Measurements from ENCODE around the gene OR1I1. TPM values are rescaled to one million over a fixed set of nuclear protein-coding genes. Genes with fewer than 3 reads are reported as not detected.

The OR1I1 gene
- total RNA-seq, 1 experiment from 2014 or later: not detected

GRCh38 chr19:15138427-15138826, 56.4 kb downstream of the OR1I1 start:
- Histone ChIP-seq H3K9me2 (ENCODE audit: insufficient read depth) (no peaks in the 10 kb centered on the region), H2AFZ (ENCODE audit: low read depth, low read length, poor library complexity, severe bottlenecking) (no peak overlapping the region), H3K9me3 (ENCODE audit: control insufficient read depth in 1 of 2, insufficient read depth in 1 of 2, low read depth in 1 of 2, low read length in 2 of 2) (peaks cover 10 to 15% of the 10 kb centered on the region in 2 experiments; a peak in 2 of 4 replicates), H3K36me3 (ENCODE audit: control insufficient read depth in 1 of 2, insufficient read depth in 2 of 2, low read length in 2 of 2) (no peaks in the 10 kb centered on the region), H3K27me3 (ENCODE audit: insufficient read depth, low read length) (no peaks in the 10 kb centered on the region), H3K4me3 (replicated peaks in 1 of 2; ENCODE audit: low read depth in 1 of 2, low read length in 2 of 2) (no peak overlapping the region), H3K9ac (ENCODE audit: low read length) (no peak overlapping the region), H4K20me1 (ENCODE audit: insufficient read depth) (no peaks in the 10 kb centered on the region), H3K79me2 (ENCODE audit: insufficient read depth, low read length) (no peaks in the 10 kb centered on the region), H3K4me2 (ENCODE audit: low read length) (no peak overlapping the region), H3K27ac (ENCODE audit: low read depth, low read length) (no peak overlapping the region), H3K4me1 (ENCODE audit: control insufficient read depth in 1 of 2, insufficient read depth in 2 of 2, low read length in 2 of 2) (no peaks in the 10 kb centered on the region)
- RAD21 ChIA-PET (ENCODE audit: low non-redundant PET in 1 of 2, low total read pairs in 2 of 2, uncharacterized antibody in 2 of 2, unreplicated experiment in 2 of 2): no interaction called here
- ATAC-seq (no peak), DNase-seq (ENCODE audit: low read depth, low spot score) (no peak)
- no TSS peak for BruUV-seq (replicated peaks)
- POLR2A ChIA-PET: no interaction called here
- intact Hi-C loops (cut with micrococcal nuclease): no loop called here
- TF ChIP-seq, protein P1, sequence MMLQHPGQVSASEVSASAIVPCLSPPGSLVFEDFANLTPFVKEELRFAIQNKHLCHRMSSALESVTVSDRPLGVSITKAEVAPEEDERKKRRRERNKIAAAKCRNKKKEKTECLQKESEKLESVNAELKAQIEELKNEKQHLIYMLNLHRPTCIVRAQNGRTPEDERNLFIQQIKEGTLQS (IDR thresholded peaks at IDR 0.05): no peak
- TF ChIP-seq CBX3 (IDR thresholded peaks at IDR 0.05; ENCODE audit: low read depth) (no peak), JUND (IDR thresholded peaks at IDR 0.05) (no peak), SP1 (IDR thresholded peaks at IDR 0.05; ENCODE audit: low read depth) (no peak), ZNF274 (IDR thresholded peaks at IDR 0.05; ENCODE audit: low read depth, low read length) (no peak), ZBTB33 (IDR thresholded peaks at IDR 0.05; ENCODE audit: extremely low read depth, insufficient replicate concordance, low read length) (no peak)
- CTCF ChIA-PET: no interaction called here

DNA sequence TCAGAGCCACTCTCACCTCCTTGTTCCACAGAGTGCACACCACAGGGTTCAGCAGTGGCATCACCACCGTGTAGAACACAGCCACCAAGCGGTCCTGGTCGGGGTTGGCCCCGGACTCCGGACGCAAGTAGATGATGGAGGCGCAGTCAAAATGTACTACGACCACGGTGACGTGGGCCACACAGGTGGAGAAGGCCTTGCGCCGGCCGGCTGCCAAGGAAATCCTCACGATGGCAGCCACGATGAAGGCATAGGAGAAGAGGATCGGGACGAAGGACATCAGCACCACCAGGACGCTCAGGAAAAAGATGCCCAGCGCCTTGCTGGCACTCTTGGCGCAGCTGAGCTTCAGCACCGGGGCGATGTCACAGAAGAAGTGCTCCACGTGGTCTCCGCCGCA, 59.1 kb downstream of the OR1I1 start:
- H3K9ac ChIP-seq (ENCODE audit: low read length): no peak overlapping the region
- H3K4me3 ChIP-seq (replicated peaks in 1 of 2; ENCODE audit: low read depth in 1 of 2, low read length in 2 of 2): no peak overlapping the region
- H3K9me2 ChIP-seq (ENCODE audit: insufficient read depth): no peaks in the 10 kb centered on the region
- no peak for DNase-seq (ENCODE audit: low read depth, low spot score)
- RAD21 ChIA-PET (ENCODE audit: low non-redundant PET in 1 of 2, low total read pairs in 2 of 2, uncharacterized antibody in 2 of 2, unreplicated experiment in 2 of 2): no interaction called here
- no peak overlapping the region for H2AFZ ChIP-seq (ENCODE audit: low read depth, low read length, poor library complexity, severe bottlenecking)
- H3K79me2 ChIP-seq (ENCODE audit: insufficient read depth, low read length): no peaks in the 10 kb centered on the region
- intact Hi-C loops (cut with micrococcal nuclease): no loop called here
- H3K36me3 ChIP-seq (ENCODE audit: control insufficient read depth in 1 of 2, insufficient read depth in 2 of 2, low read length in 2 of 2): no peaks in the 10 kb centered on the region
- no peaks in the 10 kb centered on the region for H4K20me1 ChIP-seq (ENCODE audit: insufficient read depth)
- no peaks in the 10 kb centered on the region for H3K27me3 ChIP-seq (ENCODE audit: insufficient read depth, low read length)
- POLR2A ChIA-PET: no interaction called here
- CTCF ChIA-PET: no interaction called here
- H3K9me3 ChIP-seq (ENCODE audit: control insufficient read depth in 1 of 2, insufficient read depth in 1 of 2, low read depth in 1 of 2, low read length in 2 of 2): peaks cover 10 to 15% of the 10 kb centered on the region in 2 experiments; a peak in 2 of 4 replicates
- no peak overlapping the region for H3K27ac ChIP-seq (ENCODE audit: low read depth, low read length)
- H3K4me1 ChIP-seq (ENCODE audit: control insufficient read depth in 1 of 2, insufficient read depth in 2 of 2, low read length in 2 of 2): no peaks in the 10 kb centered on the region; a peak in 1 of 4 replicates
- H3K4me2 ChIP-seq (ENCODE audit: low read length): no peak overlapping the region
- ATAC-seq: no peak
- no TSS peak for BruUV-seq (replicated peaks)
- TF ChIP-seq FOSL1 (IDR thresholded peaks at IDR 0.05; ENCODE audit: low read depth) (no peak), TCF7L2 (IDR thresholded peaks at IDR 0.05; ENCODE audit: borderline replicate concordance, extremely low read depth, insufficient read depth, insufficient read length) (no peak), EZH2phosphoT487 (IDR thresholded peaks at IDR 0.05; ENCODE audit: borderline replicate concordance) (no peak), YY1 (IDR thresholded peaks at IDR 0.05; ENCODE audit: extremely low read depth, insufficient replicate concordance, low read depth, low read length) (no peak), ZNF274 (IDR thresholded peaks at IDR 0.05; ENCODE audit: low read depth, low read length) (no peak), SP1 (IDR thresholded peaks at IDR 0.05; ENCODE audit: low read depth) (no peak), JUND (IDR thresholded peaks at IDR 0.05) (no peak), CEBPB (IDR thresholded peaks at IDR 0.05; ENCODE audit: low read depth) (no peak), POLR2A (IDR thresholded peaks at IDR 0.05; ENCODE audit: borderline replicate concordance, extremely low read depth, insufficient read depth, insufficient read length) (no peak), ZFX (IDR thresholded peaks at IDR 0.05) (no peak), POLR2AphosphoS5 (IDR thresholded peaks at IDR 0.05; ENCODE audit: low read depth, low read length) (no peak), ELF1 (IDR thresholded peaks at IDR 0.05; ENCODE audit: borderline replicate concordance, low read depth) (no peak)
- TF ChIP-seq, protein P2, sequence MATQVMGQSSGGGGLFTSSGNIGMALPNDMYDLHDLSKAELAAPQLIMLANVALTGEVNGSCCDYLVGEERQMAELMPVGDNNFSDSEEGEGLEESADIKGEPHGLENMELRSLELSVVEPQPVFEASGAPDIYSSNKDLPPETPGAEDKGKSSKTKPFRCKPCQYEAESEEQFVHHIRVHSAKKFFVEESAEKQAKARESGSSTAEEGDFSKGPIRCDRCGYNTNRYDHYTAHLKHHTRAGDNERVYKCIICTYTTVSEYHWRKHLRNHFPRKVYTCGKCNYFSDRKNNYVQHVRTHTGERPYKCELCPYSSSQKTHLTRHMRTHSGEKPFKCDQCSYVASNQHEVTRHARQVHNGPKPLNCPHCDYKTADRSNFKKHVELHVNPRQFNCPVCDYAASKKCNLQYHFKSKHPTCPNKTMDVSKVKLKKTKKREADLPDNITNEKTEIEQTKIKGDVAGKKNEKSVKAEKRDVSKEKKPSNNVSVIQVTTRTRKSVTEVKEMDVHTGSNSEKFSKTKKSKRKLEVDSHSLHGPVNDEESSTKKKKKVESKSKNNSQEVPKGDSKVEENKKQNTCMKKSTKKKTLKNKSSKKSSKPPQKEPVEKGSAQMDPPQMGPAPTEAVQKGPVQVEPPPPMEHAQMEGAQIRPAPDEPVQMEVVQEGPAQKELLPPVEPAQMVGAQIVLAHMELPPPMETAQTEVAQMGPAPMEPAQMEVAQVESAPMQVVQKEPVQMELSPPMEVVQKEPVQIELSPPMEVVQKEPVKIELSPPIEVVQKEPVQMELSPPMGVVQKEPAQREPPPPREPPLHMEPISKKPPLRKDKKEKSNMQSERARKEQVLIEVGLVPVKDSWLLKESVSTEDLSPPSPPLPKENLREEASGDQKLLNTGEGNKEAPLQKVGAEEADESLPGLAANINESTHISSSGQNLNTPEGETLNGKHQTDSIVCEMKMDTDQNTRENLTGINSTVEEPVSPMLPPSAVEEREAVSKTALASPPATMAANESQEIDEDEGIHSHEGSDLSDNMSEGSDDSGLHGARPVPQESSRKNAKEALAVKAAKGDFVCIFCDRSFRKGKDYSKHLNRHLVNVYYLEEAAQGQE (IDR thresholded peaks at IDR 0.05; ENCODE audit: low read depth): no peak

Data from HCT116 (cell line).